Ramos (cell line): ENCODE measurements around the gene CWC22.
"Not testable (repeated sequence)": the region's sequence is repeated elsewhere in the genome, so short reads cannot be mapped to it uniquely, and the experiment has no call there.

Experiments used
- in situ Hi-C: fragments of 300-500 bp; cut with MboI; formaldehyde crosslinking; loops from one replicate; pipeline ENCODE4 v1.14.3; 2022; ENCODE audit warnings: low sequenced_read_pairs; ENCODE audit not compliant: unreplicated experiment

Gene CWC22

DNA sequence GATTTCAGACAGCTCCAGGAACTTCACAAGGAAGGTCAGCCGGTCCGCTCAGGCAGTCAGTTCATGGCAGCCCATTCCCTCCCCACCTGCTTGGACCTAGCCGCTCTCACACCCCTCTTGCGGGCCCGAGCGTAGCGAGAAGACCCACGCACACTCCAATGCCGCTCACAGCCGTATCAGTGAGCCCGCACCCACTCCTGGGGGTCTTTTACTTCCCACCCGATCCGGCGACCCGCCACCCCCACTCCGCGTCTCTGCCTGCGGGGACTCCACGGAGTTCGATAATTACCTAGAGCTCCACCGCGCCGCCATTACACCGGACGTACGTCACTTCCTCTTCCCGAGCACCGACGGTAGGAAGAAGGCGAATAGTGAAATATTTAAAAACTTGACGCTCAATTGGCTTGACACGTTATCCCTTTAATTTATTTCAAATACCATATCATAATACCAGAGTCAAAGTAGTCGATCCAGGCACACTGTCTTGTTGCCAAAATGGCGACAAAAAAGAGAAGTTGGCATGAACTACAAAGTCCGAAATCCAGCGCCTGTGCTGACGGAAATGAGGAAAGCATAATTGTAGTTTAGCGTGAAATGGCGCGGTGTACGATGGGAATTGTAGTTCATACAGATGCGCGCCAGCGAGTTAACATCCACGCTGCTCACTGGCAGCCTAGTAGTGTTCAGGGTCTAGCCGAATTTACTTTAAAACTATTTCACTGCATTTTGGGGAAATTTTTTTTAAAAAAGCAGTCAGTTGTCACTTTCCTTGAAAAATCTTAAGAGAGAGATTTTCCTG, at the start of gene CWC22:
CWC22 (minus strand) TSS at position 517 of the 799 bp plus-strand sequence. CDS start 13,956 bp downstream, outside the sequence.
- in situ Hi-C loops, result no loop called here

DNA sequence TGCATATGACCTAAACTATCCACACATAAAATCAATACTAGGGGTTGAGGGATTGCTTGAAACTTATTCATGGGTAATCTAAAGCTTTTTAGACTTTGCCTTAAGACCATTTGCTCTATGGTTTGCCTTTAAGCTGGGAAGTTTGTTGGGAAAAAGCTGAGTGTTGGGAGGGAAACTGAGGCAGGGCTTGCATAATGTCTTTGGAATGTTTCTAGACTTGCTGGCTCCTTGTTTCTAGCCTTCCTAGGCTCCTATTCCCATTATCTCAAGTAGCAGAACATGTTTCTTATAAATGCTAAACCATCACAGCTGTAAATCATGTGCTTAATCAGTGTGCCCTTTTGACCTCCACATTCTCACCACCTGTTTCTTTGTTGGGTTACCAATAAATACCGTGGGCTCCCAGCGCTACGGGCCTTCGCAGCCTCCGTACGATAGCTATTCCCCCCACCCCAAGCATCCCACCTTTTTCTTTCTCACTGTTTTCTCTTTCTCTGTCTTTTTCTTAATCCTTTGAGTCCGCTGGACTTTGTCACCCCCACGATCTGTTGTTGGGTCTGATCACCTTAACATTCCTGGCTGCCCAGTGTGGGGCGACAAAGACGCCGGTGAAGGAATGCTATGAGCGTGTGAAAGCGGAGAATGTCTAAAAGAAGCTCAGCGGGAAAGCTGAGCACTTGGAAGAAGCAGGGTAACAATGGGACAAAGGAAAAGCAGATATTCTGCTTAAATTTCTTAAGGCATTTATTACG, 49.4 kb upstream of the CWC22 start:
- in situ Hi-C loops, result no loop called here

GRCh38 chr2:180054576-180054975, 47.5 kb upstream of the CWC22 start:
- in situ Hi-C loops, result not testable (repeated sequence)

GRCh38 chr2:180050246-180050645, 43.1 kb upstream of the CWC22 start:
- in situ Hi-C loops, result no loop called here

DNA sequence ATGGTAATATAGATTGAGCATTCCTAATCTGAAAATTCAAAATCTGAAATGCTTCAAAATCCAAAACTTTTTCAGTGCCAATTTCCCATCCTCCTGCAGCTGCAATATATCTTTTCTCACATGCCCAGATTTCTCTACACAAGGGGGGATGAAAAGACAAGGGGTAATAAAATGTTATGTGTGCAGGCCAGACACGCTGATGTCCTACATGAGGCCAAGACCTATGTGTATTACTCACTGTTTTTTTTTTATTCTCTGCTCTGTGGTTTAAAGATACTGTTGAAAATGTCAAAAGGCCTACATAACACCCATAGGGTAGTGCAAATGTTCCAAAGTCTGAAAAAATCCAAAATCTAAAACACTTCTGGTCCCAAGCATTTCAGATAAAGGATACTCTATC, 41.2 kb upstream of the CWC22 start:
- in situ Hi-C loops, result no loop called here

DNA sequence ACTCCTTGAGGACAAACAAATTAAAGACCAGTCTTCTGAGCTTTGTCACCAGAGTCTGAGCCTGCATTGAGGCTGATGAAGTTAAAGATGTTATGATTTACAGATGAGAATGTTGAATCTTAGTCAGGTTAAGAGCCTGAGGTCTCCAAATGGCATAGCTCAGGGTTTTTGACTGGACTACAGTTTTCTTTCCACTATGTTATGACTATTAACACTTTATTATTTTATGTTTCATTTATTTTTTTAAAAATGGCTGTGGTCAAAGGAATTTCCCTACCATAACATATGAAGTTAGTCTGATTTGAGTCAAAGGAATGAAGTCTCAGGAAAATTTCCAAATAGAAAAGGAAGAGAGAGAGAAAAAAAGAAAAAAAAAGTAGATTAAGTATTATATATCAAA, 39.7 kb upstream of the CWC22 start:
- in situ Hi-C loops, result no loop called here

DNA sequence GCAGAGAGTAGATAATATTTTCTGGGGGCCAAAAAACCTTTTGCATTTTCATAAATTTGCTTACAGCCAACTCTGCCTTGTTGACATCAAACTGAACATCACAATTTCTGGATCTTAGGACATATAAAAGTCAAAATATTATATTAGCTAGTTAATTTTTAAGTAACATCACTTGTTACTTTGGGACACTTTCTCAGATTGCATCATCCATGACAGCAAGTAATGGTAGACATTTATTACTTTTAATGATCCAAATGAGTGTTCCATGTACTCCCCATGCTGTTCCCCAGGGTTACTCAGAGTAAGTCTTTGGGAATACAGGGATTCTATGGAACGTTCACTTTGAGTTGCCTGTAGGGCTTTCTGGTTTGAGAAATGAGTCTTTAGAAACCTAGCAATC, 39.1 kb upstream of the CWC22 start:
- in situ Hi-C loops, result no loop called here

GRCh38 chr2:180040146-180040925, 33.2 kb upstream of the CWC22 start:
- in situ Hi-C loops, result no loop called here

- in situ Hi-C loops, result no loop called here
Measured at GRCh38 chr2:180038997-180039396, 31.9 kb upstream of the CWC22 start.

DNA sequence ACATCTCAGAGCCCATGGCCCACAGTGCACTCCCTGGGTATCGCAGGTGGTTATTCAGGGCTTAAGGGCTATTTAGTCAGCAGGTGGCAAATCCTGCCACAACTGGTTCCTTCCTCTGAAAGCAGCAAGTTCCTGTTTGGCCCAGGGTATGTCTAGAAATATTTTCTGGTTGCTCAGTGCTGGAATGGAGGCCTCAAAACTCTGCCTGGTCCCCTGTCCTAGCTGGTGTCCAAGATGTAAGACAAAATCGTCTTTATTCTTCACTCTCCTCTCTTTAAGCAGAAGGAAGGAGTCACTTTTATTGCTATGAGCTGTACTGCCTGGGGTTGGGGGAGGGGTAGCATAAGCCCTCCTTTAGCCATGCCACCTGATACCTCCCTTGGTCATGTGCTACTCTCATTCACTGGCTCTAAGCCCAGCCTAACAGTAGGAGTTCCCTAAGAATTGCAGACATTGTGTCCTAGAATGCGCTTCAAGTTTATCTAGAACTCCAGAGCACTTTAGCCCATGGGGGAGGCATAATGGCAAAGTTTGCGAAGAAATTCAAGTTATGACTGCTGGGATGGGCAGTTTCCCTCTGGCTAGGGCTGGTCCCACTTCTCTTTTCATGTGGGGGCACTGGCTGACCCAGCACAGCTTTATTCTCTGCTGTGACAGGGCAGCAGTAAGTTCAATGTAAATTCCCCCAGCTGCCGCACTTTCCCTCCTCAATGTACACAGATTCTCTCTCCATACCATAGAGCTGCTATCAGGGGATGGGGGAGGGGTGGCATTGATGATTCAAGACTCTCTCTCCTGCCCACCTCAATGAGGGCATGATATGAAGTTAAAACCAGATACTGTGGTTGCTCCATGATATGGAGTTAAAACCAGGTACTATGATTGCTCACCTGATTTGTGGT, 27.1 kb upstream of the CWC22 start:
- in situ Hi-C loops, result no loop called here

GRCh38 chr2:180029575-180029974, 22.5 kb upstream of the CWC22 start:
- in situ Hi-C loops, result no loop called here

DNA sequence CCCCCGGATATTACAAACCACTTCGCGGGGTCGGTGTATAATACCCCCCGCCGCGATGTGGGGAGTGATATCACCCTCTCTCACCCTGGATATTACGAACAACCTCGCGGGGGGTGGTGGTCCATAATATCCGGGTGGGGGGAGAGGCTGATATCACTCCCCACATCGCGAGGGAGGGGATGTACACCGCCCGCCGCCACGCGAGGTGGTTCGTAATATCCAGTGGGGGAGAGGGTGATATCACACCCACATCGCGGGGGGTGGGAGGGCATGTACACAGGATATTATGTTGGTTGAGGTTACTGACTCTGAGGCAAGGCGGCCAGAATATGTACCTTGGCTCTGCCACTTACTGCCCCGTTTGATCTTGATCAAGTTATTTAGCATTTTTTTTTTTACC, 14.8 kb upstream of the CWC22 start:
- in situ Hi-C loops, result no loop called here

DNA sequence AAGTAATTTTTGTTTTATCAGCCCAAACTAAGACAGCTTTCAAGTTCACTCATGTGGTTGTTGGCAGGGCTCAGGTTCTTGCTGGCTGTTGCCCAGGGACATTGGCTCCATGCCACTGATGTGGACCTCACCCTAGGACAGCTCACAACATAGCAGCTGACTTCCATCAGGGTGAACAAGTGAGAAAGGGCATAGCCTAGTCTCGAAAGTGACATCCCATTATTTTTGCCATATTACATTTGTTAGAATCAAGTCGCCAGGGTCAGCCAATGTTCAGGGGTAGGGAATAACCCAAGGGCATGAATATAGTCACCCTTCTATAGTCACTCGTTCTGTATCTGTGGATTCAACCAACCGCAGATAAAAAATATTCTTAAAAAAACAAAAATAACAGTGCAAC, 10.7 kb upstream of the CWC22 start:
- in situ Hi-C loops, result no loop called here

DNA sequence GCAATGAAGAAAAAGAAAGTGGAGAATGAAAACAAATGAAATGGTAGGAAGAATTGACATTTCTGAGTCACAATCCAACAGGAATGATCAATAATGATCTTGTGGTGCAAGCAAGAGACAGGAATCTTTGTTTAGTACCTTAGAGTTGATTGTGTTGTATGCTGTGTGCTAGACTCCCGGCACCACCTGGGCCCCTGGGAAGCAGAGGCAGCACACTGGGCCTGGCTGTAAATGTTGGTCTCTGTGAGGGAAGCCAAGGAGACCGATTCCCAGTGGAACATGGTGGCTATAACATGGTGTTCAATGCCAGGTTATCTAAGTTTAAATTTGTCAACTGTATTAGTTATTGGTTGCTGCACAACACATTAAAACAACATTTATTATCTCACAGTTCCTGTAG, 9.8 kb upstream of the CWC22 start:
- in situ Hi-C loops, result no loop called here

DNA sequence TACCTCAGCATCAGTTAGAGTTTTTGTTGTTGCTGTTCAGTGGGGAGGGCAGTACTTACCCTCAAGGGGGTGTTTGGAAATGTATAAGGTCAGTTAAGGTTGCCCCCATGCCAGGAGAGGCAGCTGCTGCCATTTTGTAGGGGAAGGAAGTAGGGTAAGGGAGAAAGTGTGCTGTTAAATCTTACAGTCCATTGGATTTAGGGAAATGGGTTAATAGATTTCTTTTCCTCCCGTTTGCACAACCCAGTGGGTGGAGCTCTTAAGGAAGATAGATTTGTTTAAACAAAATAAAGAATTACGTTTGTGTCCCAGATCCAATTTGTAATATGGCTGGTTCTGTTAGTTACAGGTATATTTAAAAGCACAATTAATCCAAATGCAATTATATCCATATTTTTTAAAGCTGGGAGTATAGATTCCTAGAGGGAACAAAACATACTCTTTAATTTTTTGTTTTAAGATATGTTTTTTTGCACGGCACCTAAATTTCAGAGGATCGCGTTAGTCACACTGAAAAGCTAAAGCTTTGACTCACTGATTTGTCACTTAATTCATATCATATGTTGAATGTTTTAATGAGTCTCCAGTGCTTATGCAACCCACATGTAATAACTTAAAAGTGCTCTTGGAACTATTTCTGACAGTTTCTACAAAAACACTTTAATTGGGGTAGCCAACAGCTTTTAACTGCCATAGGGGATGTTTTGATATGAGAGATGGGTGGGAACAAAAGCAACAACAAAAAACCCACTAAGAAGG, 9.0 kb upstream of the CWC22 start:
- in situ Hi-C loops, result no loop called here

- in situ Hi-C loops, result no loop called here
Measured at GRCh38 chr2:180012523-180012922, 5.4 kb upstream of the CWC22 start.

DNA sequence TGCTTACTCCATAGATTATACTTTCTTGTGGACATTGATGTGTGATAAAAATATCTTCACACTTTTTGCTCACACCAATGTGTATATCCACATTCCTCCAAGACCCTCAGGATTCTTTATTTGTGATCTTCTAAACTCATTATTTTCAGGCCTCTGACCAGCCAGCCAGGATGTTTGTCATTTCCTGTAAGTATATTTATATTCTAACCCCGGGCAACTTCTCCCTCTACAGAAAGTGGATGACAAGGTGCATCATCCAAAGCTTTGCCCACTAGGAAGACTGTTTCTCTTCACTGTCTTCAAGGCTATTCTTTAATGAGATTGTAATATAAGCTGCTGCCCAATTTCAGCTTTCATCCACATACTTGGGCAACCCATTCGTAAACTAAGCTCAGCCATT, 3.6 kb upstream of the CWC22 start:
- in situ Hi-C loops, result no loop called here

DNA sequence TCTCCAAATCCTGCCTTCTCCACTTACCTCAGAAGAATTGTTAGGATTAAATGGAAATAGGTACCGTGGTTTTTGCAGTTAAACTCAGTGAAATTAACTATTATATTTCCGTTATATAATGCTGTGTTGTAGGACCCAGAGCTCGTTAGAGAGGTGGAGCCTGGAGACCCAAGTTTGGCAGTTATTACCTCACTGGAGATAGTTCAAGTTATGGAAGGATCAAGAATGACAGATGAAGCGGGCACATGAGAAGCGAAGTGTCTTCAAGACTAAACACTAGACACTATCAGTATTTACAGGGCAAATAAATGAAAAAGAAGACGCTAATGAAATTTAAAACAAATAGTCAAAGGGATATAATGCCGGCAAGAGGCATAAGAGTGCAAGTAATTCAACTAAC, 866 bp downstream of the CWC22 start:
- in situ Hi-C loops, result no loop called here

- in situ Hi-C loops, result not testable (repeated sequence)
Measured at GRCh38 chr2:180005465-180005864, 1.6 kb downstream of the CWC22 start.
